T-helper 22 cell (primary cell): Measurements from ENCODE around the gene HACD2.

ENCODE experiments used
- DNase-seq: peaks from one replicate; pipeline ENCODE4 v3.0.0-alpha.2; 2020; ENCODE audit warnings: low read depth

The HACD2 gene

DNA sequence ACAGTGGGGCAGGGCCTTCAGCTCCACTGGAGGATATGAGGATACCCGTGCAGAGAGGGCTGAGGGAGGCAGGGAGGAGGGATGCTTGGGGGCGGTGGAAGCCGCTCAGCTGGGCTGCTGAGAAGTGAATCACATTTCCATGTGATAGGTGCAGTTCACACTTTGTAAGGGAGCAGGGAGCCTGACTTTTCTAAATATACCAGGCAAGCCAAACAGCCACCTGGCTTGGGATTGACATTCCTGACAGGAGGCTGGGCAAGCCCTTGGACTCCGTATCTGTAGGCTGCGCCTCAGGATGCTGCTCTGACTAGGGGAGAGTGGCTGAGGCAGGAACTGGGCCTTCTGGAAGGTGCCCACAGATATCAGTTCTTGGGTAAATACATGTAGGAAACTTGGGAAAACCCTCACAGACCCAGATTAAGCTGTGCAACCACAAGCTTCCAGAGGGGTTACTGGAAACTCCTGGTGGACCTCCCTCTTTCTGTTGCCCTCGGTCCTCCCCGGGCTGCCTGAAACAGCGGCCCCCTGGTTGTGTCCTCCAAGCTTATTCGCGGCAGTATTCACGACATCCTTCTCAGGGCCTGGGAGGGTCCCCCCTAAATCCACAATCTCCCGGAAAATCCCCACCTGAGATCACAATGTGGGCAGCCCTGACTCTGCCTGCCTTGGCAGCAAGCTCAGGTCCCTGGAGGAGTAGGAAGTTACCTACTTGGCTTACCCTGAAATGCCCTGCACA lies 103.0 kb downstream of the HACD2 start:
- DNase-seq = no peak

DNA sequence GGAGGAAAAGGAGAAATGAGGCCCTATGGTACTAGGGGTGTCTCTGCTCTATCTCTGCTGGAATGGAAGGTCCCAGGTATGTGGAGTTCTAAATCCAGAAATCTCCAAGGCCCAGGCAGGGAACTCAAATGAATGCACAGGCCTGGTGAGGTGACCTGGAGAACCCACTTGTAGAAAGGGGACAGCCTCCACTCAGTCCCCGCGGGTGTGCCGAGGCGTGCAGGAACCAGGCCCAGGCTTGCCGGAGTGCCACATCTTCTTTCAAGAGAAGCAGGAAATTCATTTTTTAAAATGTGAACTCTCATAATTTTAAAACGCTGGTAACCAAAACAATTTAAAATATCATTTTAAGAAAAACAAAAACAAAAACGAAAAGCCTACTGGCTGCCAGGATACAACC lies 103.8 kb downstream of the HACD2 start:
- no peak for DNase-seq

DNA sequence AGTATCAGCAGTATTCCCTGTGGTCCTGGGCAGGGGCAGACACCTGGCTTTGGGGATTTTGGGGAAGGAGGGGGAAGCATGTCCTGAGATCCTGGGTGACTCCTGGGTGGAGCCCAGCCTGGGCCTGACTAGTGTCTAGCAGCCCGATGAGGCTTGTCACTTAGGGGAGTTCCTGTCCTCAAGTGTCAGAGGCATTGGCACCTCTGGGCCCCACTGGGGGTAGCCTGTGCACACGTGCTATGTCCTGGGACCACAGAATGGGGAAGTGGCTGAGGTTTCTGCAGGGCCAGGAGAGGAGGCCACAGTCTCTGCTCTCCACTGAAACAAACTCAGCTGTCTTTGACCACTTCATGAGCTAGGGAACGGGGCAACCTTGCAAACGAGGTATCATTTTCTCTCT lies 104.4 kb downstream of the HACD2 start:
- no peak for DNase-seq

DNA sequence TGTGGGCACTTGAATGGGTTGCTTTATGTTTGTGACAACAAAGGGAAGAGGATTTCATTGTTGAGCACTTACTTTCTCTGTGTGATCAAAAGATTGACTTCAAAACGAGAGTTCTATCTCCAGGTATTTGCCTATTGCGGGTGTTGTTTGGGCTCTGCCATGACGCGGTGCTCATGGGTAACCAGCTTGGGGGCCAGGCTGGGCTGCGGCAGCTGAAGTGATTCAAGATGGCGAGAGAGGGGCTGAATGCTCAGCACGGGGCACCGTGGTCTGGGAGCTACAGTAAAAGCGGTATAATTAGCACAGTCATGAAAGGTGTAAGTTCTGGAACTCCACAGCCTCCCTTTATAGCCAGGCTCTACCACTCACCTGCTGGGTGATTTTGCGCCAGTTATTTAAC lies 105.0 kb downstream of the HACD2 start:
- no peak for DNase-seq

DNA sequence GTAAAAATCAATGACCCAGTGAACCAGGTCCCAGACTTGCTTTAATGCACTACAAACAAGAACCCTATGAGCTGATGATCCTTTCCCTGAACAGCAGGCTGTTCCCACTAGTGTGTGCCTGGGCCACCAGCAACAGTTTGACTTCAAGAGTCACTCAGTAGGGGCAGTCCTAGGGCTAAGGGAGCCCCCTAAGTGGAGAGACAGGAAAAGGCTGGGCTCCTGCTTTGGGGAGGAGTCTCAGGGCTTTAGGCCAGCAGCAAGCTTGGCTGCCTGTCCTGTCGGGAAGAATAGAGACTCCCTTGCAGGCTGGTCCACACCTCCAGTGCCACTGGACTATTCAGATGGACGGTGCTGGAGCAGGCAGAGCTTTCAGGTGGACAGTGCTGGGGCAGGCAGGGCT lies 106.5 kb downstream of the HACD2 start:
- DNase-seq = no peak

DNA sequence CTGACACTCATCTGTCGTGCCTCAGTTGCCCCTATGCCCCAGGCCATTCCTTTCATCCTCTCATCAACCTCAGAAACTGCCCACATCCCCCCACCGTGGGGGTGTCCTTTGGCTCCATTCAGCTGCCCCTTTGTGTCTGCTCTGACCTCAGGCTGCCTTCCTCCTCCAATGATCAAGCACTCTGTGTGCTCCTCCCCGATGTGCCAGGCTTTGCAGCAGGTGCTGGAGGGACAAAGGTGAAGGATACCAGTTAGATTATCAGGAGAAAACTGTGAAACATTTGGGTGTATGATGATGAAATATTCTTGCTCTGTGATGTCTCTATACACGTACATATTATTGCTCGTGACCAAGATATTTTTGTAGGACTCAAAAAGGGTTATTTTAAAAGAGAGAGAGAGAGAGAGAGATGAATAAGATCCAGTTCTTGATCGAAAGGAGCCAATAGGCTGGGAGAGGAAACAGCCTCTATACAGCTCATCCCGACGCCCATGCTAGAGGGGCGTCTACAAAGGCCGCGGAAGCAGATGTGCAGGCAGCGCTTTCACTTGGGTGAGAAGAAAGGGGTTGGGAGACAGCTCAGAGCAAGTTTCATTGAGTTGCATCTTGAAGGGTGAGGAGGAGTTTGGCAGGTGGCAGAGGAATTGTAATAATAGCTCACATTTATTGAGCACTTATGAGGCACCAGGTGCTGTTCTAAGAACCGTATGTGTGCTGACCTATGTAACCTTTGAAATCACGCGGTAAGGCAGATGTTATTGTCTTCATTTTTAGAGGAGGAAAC lies 107.7 kb downstream of the HACD2 start:
- no peak for DNase-seq

DNA sequence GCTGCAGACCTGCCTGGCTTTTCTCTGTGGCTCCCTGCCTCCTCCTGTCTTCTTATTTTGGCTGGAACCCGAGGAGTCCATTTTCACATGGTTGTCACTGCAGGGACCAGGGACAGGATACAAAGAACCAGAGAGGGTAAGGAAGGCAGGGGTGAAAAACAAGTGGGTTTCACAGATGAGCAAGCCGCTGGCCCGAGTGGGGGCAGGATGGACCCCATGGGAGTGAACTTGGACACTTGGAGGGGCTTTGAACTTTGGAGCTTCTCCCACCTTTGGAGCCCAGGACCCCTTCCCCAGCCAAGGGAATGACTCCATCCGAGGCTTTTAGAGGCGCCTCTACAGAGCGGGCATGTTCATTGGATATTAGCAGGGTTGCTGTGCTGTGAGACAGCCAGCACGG lies 109.1 kb downstream of the HACD2 start:
- DNase-seq = no peak

DNA sequence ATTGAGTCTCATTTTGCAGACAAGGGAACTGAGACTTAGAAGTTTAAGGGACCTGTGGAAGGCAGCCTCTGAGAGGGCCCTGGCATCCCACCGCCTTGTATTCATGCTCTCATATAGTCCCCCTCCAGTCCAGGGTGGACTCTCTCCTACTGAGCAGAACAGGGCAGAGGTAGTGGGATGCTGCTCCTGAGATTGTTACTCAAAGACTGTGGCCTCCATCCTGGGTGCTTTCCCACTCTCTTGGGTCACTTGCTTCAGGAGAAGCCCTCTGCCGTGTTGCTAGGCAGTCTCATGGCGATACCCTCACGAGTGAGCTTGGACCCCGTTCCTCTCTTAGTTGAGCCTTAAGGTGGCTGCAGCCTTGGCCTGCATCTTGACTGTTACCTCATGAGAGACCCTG lies 113.7 kb downstream of the HACD2 start:
- no peak for DNase-seq

DNA sequence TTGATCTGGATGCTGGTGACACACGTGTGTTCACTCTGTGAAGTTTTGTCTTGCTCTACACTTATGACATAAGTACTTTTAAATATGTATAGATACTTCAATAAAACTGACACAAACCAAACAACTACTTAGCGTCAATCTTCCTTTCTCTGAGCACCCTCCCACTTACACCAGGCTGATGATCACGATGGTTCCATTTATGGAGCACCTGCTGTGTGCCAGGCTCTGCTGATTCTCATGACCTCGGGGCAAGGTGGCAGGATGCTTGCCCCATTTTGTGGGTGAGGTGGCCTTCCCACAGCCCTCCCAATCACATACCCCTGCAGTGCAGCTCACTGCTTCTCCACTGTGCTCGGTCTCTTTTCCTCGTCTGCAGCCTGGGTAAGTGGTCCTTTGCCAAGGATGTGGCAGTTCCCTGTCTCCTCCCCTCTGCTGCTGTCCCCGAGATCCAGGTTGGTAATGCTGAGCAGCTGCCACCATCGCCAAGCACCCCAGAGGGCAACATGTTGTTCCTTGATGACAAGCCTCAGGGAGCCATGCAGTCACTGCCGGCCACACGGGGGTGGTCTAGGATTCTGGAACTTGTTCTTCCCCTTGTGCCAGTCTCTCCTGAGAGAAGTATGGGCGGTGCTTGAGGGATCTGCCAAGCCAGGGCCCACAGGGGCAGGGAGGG lies 115.4 kb downstream of the HACD2 start:
- DNase-seq = no peak

DNA sequence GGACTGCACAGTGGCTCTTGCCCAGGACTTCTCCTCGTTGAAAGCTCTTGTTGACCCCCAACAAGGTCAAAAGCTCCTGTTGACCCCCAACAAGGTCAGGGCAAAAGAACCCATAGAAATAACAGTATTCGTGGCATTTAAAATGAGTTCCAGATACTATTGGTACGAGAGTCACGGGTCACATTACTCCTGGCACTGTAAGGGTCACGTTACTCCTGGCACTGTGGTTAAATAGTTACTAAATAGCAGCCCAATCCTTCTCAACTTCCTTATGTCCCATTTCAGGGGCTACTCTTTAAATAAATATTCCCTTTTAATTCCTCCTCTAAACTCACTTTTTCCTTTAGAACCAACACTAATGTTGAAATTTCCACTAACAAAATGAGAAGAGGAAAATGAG lies 117.8 kb downstream of the HACD2 start:
- DNase-seq = no peak

DNA sequence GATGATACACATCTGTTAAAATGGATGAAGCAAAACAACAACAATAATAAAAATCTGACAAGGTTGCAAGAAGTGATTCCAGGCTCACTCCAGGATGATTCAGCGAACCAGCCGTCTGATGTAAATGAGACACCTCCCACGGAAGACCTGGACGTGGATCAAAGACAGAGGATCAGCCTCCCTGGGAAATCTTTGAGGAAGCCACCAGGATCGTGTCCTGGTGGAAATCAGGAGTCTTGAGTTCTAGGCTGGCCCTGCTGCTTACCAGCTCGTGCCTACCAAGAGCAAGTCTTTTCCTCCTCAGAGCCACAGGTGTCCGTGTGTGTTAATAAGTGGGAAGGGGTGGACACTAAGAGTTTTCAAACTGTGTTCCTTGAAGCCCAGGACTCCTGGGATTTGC lies 120.6 kb downstream of the HACD2 start:
- DNase-seq = no peak

DNA sequence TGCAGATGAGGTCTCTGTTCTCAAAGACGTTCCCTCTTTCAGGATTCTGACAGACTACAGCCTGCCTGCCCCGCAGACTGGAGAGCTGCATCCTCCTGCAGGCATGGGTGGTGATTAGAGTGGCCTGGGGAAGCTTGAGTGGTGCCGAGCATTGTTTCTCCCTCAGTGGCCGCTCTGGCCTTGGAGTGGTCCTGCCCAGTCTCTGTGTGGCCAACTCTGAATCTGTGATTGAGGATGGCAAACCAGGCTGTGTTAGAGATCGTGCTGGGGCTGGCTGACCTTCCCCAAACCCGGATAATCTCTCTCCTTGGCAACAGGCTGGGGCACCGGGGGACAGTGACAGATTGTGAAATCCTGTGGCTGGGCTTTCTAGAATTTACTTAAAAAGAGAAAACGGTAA lies 125.0 kb downstream of the HACD2 start:
- DNase-seq = no peak

DNA sequence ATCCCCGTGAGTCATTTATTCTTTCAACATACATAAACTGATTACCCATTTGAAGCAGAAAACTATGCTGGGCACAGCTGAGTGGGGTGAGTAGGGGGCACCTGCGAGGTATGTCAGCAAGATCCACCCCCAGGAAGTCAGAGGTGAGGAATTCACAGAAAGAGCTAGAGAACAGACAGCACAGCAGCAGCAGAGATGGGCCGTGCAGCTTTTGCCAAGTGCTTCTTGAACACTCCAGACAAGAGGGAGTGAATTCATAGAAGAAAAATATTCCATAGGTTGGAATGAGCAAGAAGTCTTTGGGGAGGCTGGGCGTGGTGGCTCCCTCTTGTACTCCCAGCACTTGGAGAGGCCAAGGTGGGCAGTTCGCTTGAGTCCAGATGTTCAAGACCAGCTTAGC lies 126.6 kb downstream of the HACD2 start:
- no peak for DNase-seq

DNA sequence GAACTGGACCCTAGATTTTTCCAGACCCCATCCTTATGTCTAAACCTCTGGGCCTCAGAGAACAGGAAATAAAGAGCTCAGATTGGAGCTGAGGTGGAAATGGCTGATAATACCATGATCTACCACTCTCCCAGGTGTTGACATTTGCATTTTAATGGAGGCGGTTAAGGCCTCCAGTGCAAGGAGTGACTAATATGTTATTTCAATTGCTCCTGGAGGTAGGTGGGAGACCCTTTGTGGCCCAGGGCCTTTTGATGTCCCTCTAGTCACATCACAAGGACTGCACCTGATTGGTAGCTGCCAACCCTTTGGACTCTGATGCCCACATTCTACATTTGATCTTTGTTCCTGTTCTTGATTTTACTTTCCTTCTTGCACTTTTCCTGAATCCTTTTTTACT lies 127.0 kb downstream of the HACD2 start:
- no peak for DNase-seq

DNA sequence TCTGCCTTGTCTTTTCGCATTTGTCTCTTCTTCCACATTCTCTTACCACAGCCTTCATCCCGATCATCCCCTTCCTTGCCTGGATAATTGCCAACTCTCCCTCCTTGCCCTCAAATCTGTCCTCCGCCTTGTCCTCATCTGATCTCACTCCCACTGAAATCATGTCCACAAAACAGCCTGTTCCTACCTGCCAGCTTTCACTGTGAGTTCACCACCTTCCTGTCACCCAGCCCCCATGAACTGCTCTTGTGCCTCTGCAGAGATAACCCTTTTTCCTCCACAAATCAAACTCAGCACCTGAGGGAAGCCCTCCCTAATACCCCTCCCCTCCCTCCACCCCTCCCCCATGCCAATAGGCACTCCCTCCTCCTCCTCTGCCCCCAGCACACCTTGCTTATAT lies 131.2 kb downstream of the HACD2 start:
- no peak for DNase-seq

DNA sequence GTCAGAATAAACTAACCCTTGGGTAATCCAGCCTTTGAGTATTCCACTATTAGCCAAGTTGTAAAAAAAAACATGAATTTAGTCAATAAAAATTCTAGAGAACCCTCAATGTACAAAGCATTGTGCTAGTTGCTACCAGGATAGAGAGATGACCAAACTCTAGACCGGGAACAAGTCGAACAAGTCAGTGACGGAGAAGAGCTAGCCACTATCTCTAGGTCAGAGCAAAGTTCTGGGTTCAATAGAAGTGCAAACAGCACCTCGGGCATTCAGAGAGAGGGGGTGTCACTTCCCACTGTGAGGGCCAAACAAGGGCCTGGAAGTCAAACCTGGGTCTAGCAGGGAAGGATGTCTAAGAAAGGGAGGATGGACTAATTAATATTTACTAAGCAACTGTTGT lies 133.7 kb downstream of the HACD2 start:
- no peak for DNase-seq

DNA sequence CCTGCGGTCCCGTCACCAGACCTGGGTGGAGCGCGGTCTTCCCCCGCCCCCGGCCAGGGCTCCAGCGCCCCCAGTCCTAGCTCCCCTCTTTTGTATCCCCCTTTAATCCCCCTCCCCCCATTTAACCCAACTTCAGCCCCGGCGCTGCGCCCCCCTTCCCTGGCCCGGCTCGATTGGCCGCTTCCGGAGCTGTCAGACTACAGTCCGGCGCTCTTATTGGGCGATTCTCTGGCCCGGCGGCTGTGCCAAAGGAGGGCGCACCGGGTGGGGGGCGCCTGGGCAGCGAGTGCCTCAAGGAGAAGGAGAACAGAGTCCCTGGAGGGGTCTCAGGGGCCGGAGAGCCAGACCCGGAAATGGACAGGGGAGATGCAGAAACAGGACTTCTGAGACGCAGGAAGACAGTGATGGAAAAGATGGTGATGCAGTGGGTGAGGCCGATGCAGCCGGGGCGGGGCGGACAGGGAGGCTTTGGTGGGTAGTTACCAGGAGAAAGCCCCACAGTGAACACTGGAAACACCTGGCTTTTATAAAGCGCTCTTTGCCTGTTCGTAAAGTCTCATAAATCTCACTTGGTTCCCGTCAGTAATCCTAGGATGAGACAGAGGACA lies 134.8 kb downstream of the HACD2 start:
- DNase-seq = no peak

DNA sequence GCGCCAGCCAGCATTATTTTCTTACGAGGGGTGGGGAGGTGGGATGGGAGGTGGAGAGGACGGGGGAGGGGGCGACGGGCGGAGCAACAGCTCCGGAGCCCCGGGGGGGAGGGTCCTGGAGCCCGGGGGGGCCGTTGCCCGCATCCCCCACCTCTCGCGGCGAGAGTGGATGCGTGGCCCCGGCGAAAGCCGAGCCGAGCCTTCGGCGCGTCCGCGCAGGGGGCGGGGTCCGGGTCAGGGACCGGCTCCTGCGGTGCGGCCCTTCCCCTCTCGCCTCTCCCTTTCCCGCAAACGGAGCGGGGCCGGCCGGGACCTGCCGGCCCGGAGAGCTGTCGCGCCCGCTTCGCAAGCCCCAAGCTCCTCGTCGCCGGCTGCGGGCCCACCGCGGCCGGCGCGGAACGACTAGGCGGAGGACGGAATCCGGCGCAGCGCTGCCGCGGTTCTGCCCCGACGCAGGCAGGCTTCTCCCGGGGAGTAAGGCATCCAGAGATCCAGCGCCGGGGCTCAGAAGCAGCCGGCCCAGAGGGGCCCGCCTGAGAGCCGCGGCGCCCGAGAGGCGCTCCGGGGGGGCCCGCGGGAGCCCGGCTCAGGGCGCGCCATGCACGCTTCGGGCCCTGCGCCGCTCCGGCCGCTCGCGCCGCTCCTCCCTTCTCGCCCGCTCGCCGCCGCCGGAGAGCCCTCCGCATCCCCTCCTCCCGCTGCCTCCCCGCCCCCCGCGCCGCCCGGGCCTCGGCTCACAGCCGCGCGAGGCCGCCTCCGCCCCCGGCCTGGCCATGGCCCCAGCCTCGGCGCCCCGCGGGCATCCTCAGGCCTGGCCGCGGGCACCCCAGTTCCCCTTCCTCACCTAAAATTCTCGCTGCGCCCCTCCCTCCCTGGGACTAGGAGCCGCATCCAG lies 135.5 kb downstream of the HACD2 start:
- no peak for DNase-seq

DNA sequence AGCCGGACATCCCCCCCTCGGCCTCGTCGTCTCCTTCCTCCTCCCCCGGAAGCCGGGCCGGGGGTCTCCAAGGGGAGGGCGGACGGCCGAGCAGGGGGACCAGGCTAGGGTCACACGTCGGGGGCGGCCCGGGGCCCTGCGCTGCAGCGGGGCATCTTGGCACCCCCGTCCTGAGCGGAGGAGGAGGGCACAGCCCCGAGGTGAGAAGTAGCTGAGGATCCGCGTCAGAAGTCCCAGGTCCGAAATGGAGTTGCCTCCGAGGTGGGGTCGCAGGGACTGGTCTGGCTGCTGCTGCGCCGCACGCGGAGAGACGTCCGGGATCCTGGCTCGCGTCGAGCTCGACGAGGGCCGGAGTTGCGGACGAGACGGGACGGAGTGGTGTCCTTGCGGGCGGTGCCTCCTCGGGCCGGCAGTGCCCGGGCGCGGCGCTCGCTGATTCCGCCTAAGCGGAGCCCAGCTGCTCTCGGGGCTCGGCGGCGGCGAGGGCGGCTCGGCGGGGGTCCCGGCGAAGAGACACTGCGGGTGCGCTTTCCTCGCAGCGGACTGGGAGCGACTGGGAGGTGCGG lies 136.2 kb downstream of the HACD2 start, which contains the start of gene ADCY5:
TSS of gene ADCY5 (minus strand) at position 555 of the 566 bp plus-strand sequence. CDS start at position 10, 545 bp downstream.
- DNase-seq = no peak

DNA sequence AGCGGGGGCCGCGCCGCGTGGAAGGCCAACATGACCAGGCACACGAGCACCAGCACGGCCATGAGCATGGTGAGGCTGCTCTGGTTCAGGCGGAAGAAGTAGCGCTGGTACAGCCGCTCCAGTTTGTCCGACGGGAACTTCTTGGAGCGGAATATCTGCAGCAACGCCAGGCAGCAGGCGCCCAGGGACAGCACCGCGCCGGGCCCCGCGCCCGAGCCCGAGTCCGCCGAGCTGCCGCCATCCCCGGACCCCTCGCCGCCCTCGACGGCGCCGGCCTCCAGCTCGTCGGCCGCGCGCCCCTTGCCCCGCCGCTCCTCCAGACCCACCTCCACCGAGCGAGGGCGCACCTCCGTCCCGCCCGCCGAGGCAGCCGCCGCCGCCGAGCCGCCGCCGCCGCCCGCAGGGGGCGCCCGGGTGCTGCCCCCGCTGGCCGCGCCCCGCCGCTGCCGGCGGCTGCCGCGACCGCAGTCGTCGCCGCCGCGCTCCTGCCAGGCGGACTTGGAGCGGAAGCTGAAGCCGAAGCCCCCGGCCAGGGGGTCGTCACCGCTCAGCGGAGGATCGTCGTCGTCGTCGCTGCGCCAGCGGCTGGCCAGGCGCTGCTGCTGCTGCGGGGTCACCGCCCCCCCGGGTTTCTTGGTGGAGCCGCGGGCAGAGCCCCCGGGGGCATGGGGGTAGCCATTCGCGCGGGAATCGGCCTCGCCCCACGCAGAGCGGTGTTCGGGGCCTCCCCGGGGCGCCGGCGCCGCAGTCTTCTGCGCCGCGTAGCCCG lies 136.9 kb downstream of the HACD2 start:
- no peak for DNase-seq

DNA sequence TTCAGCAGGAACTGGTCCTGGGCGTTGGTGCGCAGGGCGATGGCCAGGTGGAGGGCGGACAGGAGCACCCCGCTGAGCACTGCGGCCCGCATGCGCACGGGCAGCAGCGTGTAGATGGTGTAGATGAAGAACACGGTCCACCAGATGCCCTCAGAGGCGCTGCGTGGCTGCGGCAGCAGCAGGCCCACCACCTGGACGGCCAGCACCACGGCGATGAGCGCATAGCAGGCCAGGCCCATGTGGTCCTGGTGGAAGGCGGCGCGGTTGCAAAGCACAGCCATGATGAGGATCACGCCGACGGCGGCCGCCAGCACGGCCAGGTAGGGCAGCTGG lies 137.5 kb downstream of the HACD2 start:
- no peak for DNase-seq
